Muscle of arm (tissue), 12 donors: Measurements from ENCODE around the gene PSEN1. TPM values are rescaled to one million over a fixed set of nuclear protein-coding genes. Genes with fewer than 3 reads are reported as not detected.
"Not testable (repeated sequence)": the region's sequence is repeated elsewhere in the genome, so short reads cannot be mapped to it uniquely, and the experiment has no call there.

Experiments
- DNase-seq: peaks from one replicate; pipeline ENCODE4 v3.0.0-alpha.2; 2013
- polyA plus RNA-seq, 12 donors: library from polyadenylated mRNA; unstranded; fragments of 120-200 nt; gene quantifications; one replicate each; pipeline ENCODE4 v1.2.1, GENCODE V29; 2013; ENCODE audit not compliant: insufficient read length in 12 of 12

Gene PSEN1
- polyA plus RNA-seq, 12 donors, result 29.2 to 46.9 (median 35.5) TPM; not detected in 1

GRCh38 chr14:73149753-73150152 lies 13.4 kb downstream of the PSEN1 start:
- DNase-seq, result no peak

GRCh38 chr14:73153272-73153671 lies 17.0 kb downstream of the PSEN1 start:
- DNase-seq, result peak; percentile 28

- no peak for DNase-seq
Observed at GRCh38 chr14:73162251-73162650, 25.9 kb downstream of the PSEN1 start.

GRCh38 chr14:73166399-73166798 lies 30.1 kb downstream of the PSEN1 start:
- no peak for DNase-seq

- no peak for DNase-seq
Observed at GRCh38 chr14:73167727-73168126, 31.4 kb downstream of the PSEN1 start.

- no peak for DNase-seq
Observed at GRCh38 chr14:73168274-73168673, 32.0 kb downstream of the PSEN1 start.

- DNase-seq, result no peak
Observed at GRCh38 chr14:73168691-73169090, 32.4 kb downstream of the PSEN1 start.

- not testable (repeated sequence) for DNase-seq
Observed at GRCh38 chr14:73169855-73170254, 33.5 kb downstream of the PSEN1 start.

GRCh38 chr14:73170686-73171085 lies 34.4 kb downstream of the PSEN1 start:
- DNase-seq, result no peak

GRCh38 chr14:73172500-73172899 lies 36.2 kb downstream of the PSEN1 start:
- DNase-seq, result no peak

- peak; percentile 43 for DNase-seq
Observed at GRCh38 chr14:73173092-73173735, 36.9 kb downstream of the PSEN1 start.

GRCh38 chr14:73176685-73177084 lies 40.4 kb downstream of the PSEN1 start:
- DNase-seq, result no peak

- DNase-seq, result no peak
Observed at GRCh38 chr14:73180385-73180805, 44.1 kb downstream of the PSEN1 start.

GRCh38 chr14:73180969-73181368 lies 44.7 kb downstream of the PSEN1 start:
- not testable (repeated sequence) for DNase-seq

- DNase-seq, result no peak
Observed at GRCh38 chr14:73188501-73188911, 52.2 kb downstream of the PSEN1 start.

- no peak for DNase-seq
Observed at GRCh38 chr14:73189651-73190050, 53.3 kb downstream of the PSEN1 start.

GRCh38 chr14:73191441-73191840 lies 55.1 kb downstream of the PSEN1 start:
- no peak for DNase-seq

GRCh38 chr14:73194306-73194705 lies 58.0 kb downstream of the PSEN1 start:
- DNase-seq, result not testable (repeated sequence)

- DNase-seq, result no peak
Observed at GRCh38 chr14:73198253-73198652, 61.9 kb downstream of the PSEN1 start.

- DNase-seq, result no peak
Observed at GRCh38 chr14:73203527-73203926, 67.2 kb downstream of the PSEN1 start.

- DNase-seq, result no peak
Observed at GRCh38 chr14:73207615-73208014, 71.3 kb downstream of the PSEN1 start.

- DNase-seq, result no peak
Observed at GRCh38 chr14:73208390-73208789, 72.1 kb downstream of the PSEN1 start.

GRCh38 chr14:73208846-73209245 lies 72.5 kb downstream of the PSEN1 start:
- no peak for DNase-seq

- DNase-seq, result no peak
Observed at GRCh38 chr14:73209953-73210352, 73.6 kb downstream of the PSEN1 start.
